OCI-LY1 (cell line): ENCODE results near the gene PRRG2.
A peak's percentile ranks its signal among the peaks of the same experiment; 100 is the strongest.

Experiments
- H2AFZ ChIP-seq: fragments of 200-600 bp; sonication (generic), shearing (Covaris generic); 2 replicates; pipeline ENCODE4 v1.6.0; 2014; ENCODE audit warnings: antibody characterized with exemption, mild to moderate bottlenecking, low read length
- H3F3A ChIP-seq: fragments of 200-600 bp; sonication (generic), shearing (Covaris generic); 2 replicates; pipeline ENCODE4 v1.6.0; 2014; ENCODE audit warnings: mild to moderate bottlenecking, antibody characterized with exemption, low read length, moderate library complexity; ENCODE audit not compliant: insufficient read depth
- H3K27ac ChIP-seq: fragments of 200-600 bp; sonication (generic); 2 replicates; pipeline ENCODE4 v1.5.1; 2014; ENCODE audit warnings: low read length, mixed run types, mild to moderate bottlenecking, low read depth; ENCODE audit not compliant: poor library complexity, severe bottlenecking
- H3K27me3 ChIP-seq: fragments of 200-600 bp; sonication (generic); 2 replicates; pipeline ENCODE4 v1.6.0; 2014; ENCODE audit warnings: antibody characterized with exemption, mild to moderate bottlenecking, low read length, moderate library complexity; ENCODE audit not compliant: insufficient read depth
- H3K36me3 ChIP-seq: fragments of 200-600 bp; sonication (generic); 2 replicates; pipeline ENCODE4 v1.6.1; 2014; ENCODE audit warnings: mild to moderate bottlenecking, antibody characterized with exemption, low read length, moderate library complexity, mixed read lengths; ENCODE audit not compliant: insufficient read depth
- H3K4me1 ChIP-seq: fragments of 200-600 bp; sonication (generic); 2 replicates; pipeline ENCODE4 v1.5.1; 2014; ENCODE audit warnings: mild to moderate bottlenecking, low read length, moderate library complexity; ENCODE audit not compliant: insufficient read depth, severe bottlenecking
- H3K4me2 ChIP-seq: fragments of 200-600 bp; sonication (generic), shearing (Covaris generic); 2 replicates; pipeline ENCODE4 v1.6.1; 2014; ENCODE audit warnings: low read length
- H3K4me3 ChIP-seq: fragments of 200-600 bp; sonication (generic); 2 replicates; pipeline ENCODE4 v1.5.1; 2014; ENCODE audit warnings: low read length, low read depth, mild to moderate bottlenecking, mixed read lengths; ENCODE audit not compliant: poor library complexity, severe bottlenecking
- H3K79me2 ChIP-seq: fragments of 200-600 bp; shearing (Covaris generic); 2 replicates; pipeline ENCODE4 v1.6.1; 2016; ENCODE audit warnings: mixed run types, low read length, mixed read lengths; ENCODE audit not compliant: insufficient read depth
- H3K9ac ChIP-seq: fragments of 200-600 bp; sonication (generic), shearing (Covaris generic); 2 replicates; pipeline ENCODE4 v1.6.1; 2014; ENCODE audit warnings: mild to moderate bottlenecking, low read length, mixed read lengths
- H3K9me2 ChIP-seq: fragments of 200-600 bp; sonication (generic), shearing (Covaris generic); 2 replicates; pipeline ENCODE4 v1.6.1; 2014; ENCODE audit warnings: low read depth, mild to moderate bottlenecking, low read length, mixed read lengths
- H3K9me3 ChIP-seq: fragments of 200-600 bp; shearing (Covaris generic); 2 replicates; pipeline ENCODE4 v1.6.1; 2014; ENCODE audit warnings: low read length, mixed read lengths
- H4K20me1 ChIP-seq: fragments of 200-600 bp; sonication (generic), shearing (Covaris generic); 2 replicates; pipeline ENCODE4 v1.6.0; 2016; ENCODE audit warnings: mild to moderate bottlenecking, low read length; ENCODE audit not compliant: insufficient read depth
- EZH2 ChIP-seq: fragments of 200-600 bp; sonication (generic), shearing (Covaris generic); IDR thresholded peaks from 2 replicates; pipeline ENCODE4 v1.8.0; 2017; ENCODE audit warnings: borderline replicate concordance, mixed run types, mild to moderate bottlenecking, antibody characterized with exemption, low read length, moderate library complexity, mixed read lengths
- TF ChIP-seq, protein P1 (sequence below): fragments of 200-600 bp; sonication (generic), shearing (Covaris generic); IDR thresholded peaks from 2 replicates; pipeline ENCODE4 v1.5.1; 2017; ENCODE audit warnings: mild to moderate bottlenecking, antibody characterized with exemption, low read length, moderate library complexity, mixed read lengths

The PRRG2 gene

DNA sequence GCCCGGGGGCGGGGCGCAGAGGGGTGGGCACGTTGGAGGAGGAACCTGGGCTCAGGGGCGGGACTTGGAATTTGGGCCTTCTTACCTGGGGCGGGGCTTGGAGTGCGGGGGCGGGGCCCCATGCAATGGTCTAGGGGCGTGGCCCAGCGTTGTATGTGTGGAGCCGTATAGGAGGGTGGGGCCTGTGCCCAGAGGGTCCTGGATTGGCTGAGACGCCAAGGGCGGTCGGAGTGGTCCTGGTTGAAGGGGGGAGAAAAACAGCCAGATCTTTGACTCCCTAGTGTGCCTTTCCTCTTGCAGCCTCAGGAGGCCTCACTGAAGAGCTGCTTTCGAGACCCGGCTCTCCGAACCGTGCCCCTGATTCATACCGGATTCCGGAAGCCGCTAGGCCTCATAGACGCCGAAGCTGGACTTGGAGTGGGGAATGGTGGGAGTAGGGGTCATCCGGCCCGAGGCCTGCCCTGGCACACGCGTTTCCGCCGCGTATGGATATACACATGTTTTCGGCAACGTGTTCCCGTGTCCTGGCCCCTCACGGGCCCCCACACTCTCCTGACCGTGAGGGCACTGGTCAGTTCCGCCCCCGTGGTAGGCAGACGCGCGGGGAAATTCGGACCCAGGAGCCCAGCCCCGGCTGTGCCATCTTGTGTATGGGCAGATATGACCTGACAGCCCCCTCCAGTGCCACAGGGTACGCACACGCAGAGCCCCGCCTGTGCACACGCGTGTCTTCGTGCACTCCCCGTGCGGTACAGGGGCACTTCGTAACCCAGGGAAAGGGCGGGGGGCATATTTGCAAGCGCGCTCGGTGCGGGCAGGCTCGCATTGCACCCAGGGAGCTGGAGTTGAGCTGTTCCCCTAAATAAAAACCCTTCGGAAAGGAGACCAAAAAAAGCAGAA lies 9.2 kb downstream of the PRRG2 start:
- Histone ChIP-seq H3K36me3 (peaks cover 14% of the 10 kb centered on the region), H4K20me1 (no peaks in the 10 kb centered on the region), H2AFZ (no peak overlapping the region), H3K4me3 (peak overlapping the region; percentile 96), H3K4me2 (peak overlapping the region; percentile 68), H3K4me1 (peaks cover 6% of the 10 kb centered on the region), H3K9ac (peak overlapping the region; percentile 79), H3F3A (no peaks in the 10 kb centered on the region), H3K9me2 (no peaks in the 10 kb centered on the region), H3K79me2 (peaks cover 5% of the 10 kb centered on the region; the same call in 1 of the 2 replicates), H3K9me3 (no peaks in the 10 kb centered on the region), H3K27me3 (no peaks in the 10 kb centered on the region), H3K27ac (peak overlapping the region; percentile 88)
- TF ChIP-seq, protein P1, sequence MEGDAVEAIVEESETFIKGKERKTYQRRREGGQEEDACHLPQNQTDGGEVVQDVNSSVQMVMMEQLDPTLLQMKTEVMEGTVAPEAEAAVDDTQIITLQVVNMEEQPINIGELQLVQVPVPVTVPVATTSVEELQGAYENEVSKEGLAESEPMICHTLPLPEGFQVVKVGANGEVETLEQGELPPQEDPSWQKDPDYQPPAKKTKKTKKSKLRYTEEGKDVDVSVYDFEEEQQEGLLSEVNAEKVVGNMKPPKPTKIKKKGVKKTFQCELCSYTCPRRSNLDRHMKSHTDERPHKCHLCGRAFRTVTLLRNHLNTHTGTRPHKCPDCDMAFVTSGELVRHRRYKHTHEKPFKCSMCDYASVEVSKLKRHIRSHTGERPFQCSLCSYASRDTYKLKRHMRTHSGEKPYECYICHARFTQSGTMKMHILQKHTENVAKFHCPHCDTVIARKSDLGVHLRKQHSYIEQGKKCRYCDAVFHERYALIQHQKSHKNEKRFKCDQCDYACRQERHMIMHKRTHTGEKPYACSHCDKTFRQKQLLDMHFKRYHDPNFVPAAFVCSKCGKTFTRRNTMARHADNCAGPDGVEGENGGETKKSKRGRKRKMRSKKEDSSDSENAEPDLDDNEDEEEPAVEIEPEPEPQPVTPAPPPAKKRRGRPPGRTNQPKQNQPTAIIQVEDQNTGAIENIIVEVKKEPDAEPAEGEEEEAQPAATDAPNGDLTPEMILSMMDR: peak; percentile 13; the same call in 1 of the 2 replicates
- no peak for TF ChIP-seq EZH2

DNA sequence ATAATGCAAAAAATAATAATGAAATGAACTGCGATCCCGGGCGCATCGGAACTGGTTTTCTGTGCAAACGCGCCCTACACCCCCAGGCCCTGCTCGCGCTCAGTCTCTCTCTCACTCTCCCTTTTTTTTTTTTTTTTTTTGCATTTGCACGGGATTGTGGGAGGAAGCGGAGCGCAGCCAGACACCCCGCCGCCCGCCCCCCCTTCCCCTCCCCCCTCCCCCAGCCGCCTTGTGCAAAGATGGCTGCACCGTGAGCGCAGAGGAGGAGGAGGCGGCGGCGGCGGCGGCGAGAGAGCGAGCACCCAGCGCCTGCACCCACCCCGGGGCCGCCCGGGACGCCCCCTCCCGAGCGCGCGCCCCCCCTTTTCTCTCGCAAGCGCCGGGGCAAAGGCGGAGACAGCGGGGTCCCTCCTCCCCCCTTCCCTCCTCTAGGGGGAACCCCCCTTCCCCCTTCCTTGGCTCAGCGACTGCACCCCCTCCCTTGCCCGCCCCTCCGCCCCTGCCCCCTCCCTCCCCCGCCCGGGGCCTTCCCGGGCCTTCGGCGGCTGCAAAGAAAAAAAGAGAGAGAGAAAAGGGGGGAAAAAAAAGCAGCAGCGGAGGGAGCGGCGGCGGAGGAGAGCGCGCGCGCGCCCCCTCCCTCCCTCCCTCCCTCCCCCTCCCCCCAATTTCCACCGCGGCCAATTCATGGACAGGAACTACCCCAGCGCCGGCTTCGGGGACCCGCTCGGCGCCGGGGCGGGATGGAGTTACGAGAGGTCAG lies 10.0 kb downstream of the PRRG2 start, which contains the start of gene PRR12:
PRR12 (plus strand) TSS at position 212 of the 760 bp plus-strand sequence; CDS start at position 685, 473 bp downstream.
- Histone ChIP-seq H3K4me2 (peak within 1 kb of the TSS; percentile 71), H3K9ac (peak within 1 kb of the TSS; percentile 85), H3K79me2 (peaks cover 5% of the 10 kb centered on the region; the same call in 1 of the 2 replicates), H3K27me3 (no peaks in the 10 kb centered on the region), H3K9me2 (no peaks in the 10 kb centered on the region), H3F3A (no peaks in the 10 kb centered on the region), H4K20me1 (no peaks in the 10 kb centered on the region), H3K27ac (peak within 1 kb of the TSS; percentile 88), H3K4me1 (peaks cover 6% of the 10 kb centered on the region), H2AFZ (no peak within 1 kb of the TSS), H3K4me3 (peak within 1 kb of the TSS; percentile 96), H3K36me3 (peaks cover 21% of the 10 kb centered on the region), H3K9me3 (no peaks in the 10 kb centered on the region)
- TF ChIP-seq, protein P1: no peak
- no peak for TF ChIP-seq EZH2

DNA sequence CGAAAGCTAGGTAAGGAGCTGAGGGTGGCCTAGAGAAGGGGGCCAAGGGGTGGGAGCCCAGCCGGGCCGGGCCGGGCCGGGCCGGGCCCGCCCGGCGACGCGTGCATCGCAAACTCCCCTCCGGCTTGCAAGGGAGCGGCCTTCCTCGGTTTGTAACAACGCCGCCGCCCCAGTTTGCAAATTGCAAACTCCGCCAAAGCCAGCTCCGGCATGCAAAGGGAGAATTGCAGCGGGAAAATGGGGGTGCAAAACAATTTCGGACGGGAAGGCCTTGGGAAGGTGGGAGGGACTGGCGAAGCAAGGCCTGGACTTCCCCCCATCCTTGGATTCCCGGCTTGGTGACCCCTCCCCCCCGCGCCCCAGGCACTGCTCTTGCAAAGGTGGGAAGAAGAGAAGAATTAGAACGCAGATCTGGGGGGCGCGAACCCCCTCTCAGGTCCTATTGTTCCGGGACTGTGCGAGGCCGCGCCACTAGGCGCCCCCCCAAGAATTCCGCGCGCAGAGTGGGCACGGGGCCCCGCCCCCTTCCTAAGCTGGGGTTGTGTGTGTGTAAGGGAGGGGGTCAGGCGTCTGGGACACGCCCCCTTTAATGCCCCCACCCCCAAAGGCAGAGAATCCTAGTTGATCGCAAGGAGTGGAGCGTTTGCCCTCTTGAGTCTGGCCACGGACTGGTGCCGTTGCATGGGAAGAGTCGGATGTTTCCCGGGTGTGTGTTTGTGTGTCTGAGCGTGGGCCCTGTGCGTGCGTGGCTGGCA lies 10.8 kb downstream of the PRRG2 start:
- Histone ChIP-seq H3K4me3 (peak overlapping the region; percentile 96), H2AFZ (no peak overlapping the region), H3F3A (no peaks in the 10 kb centered on the region), H3K9ac (peak overlapping the region; percentile 85), H4K20me1 (no peaks in the 10 kb centered on the region), H3K9me3 (no peaks in the 10 kb centered on the region), H3K27ac (peak overlapping the region; percentile 88), H3K79me2 (peaks cover 5% of the 10 kb centered on the region; the same call in 1 of the 2 replicates), H3K36me3 (peaks cover 26% of the 10 kb centered on the region), H3K27me3 (no peaks in the 10 kb centered on the region), H3K4me1 (peaks cover 6% of the 10 kb centered on the region), H3K4me2 (peak overlapping the region; percentile 71), H3K9me2 (no peaks in the 10 kb centered on the region)
- TF ChIP-seq EZH2: no peak
- TF ChIP-seq, protein P1: 0 out of 2 replicates have a peak, but pooled peaks have one; percentile 9
